ENCODE data around the gene NCOR1. TPM values are rescaled to one million over a fixed set of nuclear protein-coding genes. Genes with fewer than 3 reads are reported as not detected.

NCOR1 gene
- polyA plus RNA-seq, 1 of the 3 experiments (the other 2 are of a cell fraction): 42.1 TPM

DNA sequence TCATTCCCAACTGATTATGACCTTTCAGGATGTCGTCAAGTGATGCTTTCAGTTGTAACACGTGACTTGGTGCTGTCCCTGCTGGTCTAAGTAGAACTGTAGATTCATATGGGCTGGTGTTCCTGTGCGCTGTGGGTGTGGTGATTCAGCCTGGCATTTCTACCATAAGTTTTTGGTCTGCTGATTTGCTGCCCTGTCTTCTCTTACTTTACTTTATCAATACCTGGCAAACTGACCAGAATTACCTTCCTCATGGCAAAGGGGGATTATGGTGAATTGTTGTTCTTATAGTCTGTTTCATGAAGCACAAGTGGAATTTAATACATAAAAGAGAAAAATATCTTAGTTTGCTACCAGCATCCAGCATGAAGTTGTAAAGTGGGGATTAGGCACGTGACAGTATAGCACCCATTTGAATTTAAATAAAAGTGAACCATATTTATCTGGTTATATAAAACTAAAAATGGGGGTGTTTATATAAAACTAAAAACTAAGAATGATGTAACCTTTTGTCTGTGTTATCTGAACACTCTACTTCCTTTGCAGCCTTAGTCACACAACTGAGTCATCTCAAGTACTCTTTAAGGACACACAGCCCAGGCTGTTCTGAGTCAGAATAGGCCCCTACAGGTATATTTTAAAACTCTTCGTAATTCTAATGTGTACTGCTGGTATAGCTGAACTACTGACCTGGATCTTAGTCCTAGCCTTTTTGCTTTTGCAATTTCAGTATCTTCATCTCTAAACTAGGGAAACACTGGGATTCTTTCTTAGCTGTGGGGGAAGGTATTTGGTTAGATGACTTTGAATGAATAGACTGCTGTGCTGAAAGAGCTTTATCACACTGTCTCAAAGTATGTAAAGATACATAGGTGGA lies 187.4 kb downstream of the NCOR1 start:
- H3K9me3 ChIP-seq: no peaks in the 10 kb centered on the region
- H3K4me1 ChIP-seq (ENCODE audit: control insufficient read depth in 1 of 2, insufficient read depth in 2 of 2, low read depth in 1 of 2, low read length in 1 of 2): peaks cover 0 to 38% of the 10 kb centered on the region in 2 experiments; a peak in 3 of 4 replicates
- ChIA-PET CTCF (no interaction called here), POLR2A (no interaction called here)
- H3K27ac ChIP-seq (ENCODE audit: low read depth in 2 of 2, low read length in 1 of 2): peak overlapping the region; percentile 48 to 99
- WGBS (ENCODE audit: low lambda C conversion rate): 46% methylated on average over 5 of the region's 5 CpGs
- no peak overlapping the region for H2AFZ ChIP-seq (ENCODE audit: low read depth)
- H3K9ac ChIP-seq: peak overlapping the region; percentile 66; the same call in 1 of the 2 replicates
- H3K36me3 ChIP-seq (replicated peaks in 1 of 2; ENCODE audit: control insufficient read depth in 1 of 2, insufficient read depth in 2 of 2, low read length in 1 of 2): peaks cover 94 to 96% of the 10 kb centered on the region in 2 experiments
- H3K9me2 ChIP-seq: no peaks in the 10 kb centered on the region
- no peaks in the 10 kb centered on the region for H3K27me3 ChIP-seq (ENCODE audit: insufficient read depth)
- 0 out of 2 replicates have a peak, but pooled peaks cover 3% of the 10 kb centered on the region for H4K20me1 ChIP-seq (ENCODE audit: insufficient read depth)
- peak overlapping the region; percentile 66 for H3K4me2 ChIP-seq
- H3K4me3 ChIP-seq (ENCODE audit: low read depth in 2 of 2, low read length in 1 of 2): no peak overlapping the region; a peak in 1 of 4 replicates
- H3K79me2 ChIP-seq (ENCODE audit: insufficient read depth): peaks cover 50% of the 10 kb centered on the region; the same call in 1 of the 2 replicates
- H3F3A ChIP-seq (replicated peaks; ENCODE audit: insufficient read depth): peaks cover 53% of the 10 kb centered on the region
- DNase-seq: no peak
- TF ChIP-seq MXI1 (IDR thresholded peaks at IDR 0.05; ENCODE audit: low read depth, low read length) (no peak), TEAD4 (IDR thresholded peaks at IDR 0.05; ENCODE audit: borderline replicate concordance, insufficient read depth) (no peak), YY1 (IDR thresholded peaks at IDR 0.05; ENCODE audit: low read depth) (no peak), FOSL2 (IDR thresholded peaks at IDR 0.05; ENCODE audit: borderline replicate concordance, low read depth) (peak; percentile 98), ELF1 (IDR thresholded peaks at IDR 0.05) (no peak), MEF2A (IDR thresholded peaks at IDR 0.05; ENCODE audit: borderline replicate concordance, low read depth) (peak; percentile 74), POLR2AphosphoS5 (IDR thresholded peaks at IDR 0.05; ENCODE audit: low read depth, low read length) (no peak; the same call in 1 of the 2 replicates), TAF1 (IDR thresholded peaks at IDR 0.05; ENCODE audit: borderline replicate concordance, low read depth, low read length) (no peak), TCF12 (IDR thresholded peaks at IDR 0.05) (peak; percentile 69), NRF1 (IDR thresholded peaks at IDR 0.05; ENCODE audit: low read depth, low read length) (no peak), JUND (IDR thresholded peaks at IDR 0.05) (peak; percentile 94), RCOR1 (IDR thresholded peaks at IDR 0.05; ENCODE audit: low read length) (no peak), CHD2 (IDR thresholded peaks at IDR 0.05; ENCODE audit: low read length, partially characterized antibody) (no peak), RAD21 (IDR thresholded peaks at IDR 0.05; ENCODE audit: low read length) (no peak), FOXJ3 (CRISPR knock-in tag; IDR thresholded peaks at IDR 0.05) (no peak), FOXM1 (IDR thresholded peaks at IDR 0.05; ENCODE audit: low read depth) (no peak), RXRA (IDR thresholded peaks at IDR 0.05; ENCODE audit: borderline replicate concordance, low read depth) (peak; percentile 69), GATA2 (CRISPR knock-in tag; IDR thresholded peaks at IDR 0.05) (no peak), RFX5 (IDR thresholded peaks at IDR 0.05; ENCODE audit: low read length) (no peak), EZH2phosphoT487 (IDR thresholded peaks at IDR 0.05; ENCODE audit: borderline replicate concordance, low read depth) (no peak), GABPA (IDR thresholded peaks at IDR 0.05; ENCODE audit: low read depth) (no peak), EP300 (IDR thresholded peaks at IDR 0.05; ENCODE audit: borderline replicate concordance in 1 of 2, low read depth in 1 of 2, low read length in 1 of 2) (peak in 1 of 2 experiments; percentile 50; a peak in 1 of 4 replicates), NFIC (IDR thresholded peaks at IDR 0.05; ENCODE audit: borderline replicate concordance) (peak; percentile 11; the same call in 1 of the 2 replicates)
- TF ChIP-seq, protein P1, sequence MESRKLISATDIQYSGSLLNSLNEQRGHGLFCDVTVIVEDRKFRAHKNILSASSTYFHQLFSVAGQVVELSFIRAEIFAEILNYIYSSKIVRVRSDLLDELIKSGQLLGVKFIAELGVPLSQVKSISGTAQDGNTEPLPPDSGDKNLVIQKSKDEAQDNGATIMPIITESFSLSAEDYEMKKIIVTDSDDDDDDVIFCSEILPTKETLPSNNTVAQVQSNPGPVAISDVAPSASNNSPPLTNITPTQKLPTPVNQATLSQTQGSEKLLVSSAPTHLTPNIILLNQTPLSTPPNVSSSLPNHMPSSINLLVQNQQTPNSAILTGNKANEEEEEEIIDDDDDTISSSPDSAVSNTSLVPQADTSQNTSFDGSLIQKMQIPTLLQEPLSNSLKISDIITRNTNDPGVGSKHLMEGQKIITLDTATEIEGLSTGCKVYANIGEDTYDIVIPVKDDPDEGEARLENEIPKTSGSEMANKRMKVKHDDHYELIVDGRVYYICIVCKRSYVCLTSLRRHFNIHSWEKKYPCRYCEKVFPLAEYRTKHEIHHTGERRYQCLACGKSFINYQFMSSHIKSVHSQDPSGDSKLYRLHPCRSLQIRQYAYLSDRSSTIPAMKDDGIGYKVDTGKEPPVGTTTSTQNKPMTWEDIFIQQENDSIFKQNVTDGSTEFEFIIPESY (IDR thresholded peaks at IDR 0.05; ENCODE audit: borderline replicate concordance, low read depth): no peak
- TF ChIP-seq, protein P2, sequence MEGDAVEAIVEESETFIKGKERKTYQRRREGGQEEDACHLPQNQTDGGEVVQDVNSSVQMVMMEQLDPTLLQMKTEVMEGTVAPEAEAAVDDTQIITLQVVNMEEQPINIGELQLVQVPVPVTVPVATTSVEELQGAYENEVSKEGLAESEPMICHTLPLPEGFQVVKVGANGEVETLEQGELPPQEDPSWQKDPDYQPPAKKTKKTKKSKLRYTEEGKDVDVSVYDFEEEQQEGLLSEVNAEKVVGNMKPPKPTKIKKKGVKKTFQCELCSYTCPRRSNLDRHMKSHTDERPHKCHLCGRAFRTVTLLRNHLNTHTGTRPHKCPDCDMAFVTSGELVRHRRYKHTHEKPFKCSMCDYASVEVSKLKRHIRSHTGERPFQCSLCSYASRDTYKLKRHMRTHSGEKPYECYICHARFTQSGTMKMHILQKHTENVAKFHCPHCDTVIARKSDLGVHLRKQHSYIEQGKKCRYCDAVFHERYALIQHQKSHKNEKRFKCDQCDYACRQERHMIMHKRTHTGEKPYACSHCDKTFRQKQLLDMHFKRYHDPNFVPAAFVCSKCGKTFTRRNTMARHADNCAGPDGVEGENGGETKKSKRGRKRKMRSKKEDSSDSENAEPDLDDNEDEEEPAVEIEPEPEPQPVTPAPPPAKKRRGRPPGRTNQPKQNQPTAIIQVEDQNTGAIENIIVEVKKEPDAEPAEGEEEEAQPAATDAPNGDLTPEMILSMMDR (IDR thresholded peaks at IDR 0.05): peak; percentile 16; the same call in 1 of the 2 replicates
- TF ChIP-seq, protein P3, sequence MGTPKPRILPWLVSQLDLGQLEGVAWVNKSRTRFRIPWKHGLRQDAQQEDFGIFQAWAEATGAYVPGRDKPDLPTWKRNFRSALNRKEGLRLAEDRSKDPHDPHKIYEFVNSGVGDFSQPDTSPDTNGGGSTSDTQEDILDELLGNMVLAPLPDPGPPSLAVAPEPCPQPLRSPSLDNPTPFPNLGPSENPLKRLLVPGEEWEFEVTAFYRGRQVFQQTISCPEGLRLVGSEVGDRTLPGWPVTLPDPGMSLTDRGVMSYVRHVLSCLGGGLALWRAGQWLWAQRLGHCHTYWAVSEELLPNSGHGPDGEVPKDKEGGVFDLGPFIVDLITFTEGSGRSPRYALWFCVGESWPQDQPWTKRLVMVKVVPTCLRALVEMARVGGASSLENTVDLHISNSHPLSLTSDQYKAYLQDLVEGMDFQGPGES (IDR thresholded peaks at IDR 0.05; ENCODE audit: low read depth, low read length): no peak
- TF ChIP-seq, protein P4, sequence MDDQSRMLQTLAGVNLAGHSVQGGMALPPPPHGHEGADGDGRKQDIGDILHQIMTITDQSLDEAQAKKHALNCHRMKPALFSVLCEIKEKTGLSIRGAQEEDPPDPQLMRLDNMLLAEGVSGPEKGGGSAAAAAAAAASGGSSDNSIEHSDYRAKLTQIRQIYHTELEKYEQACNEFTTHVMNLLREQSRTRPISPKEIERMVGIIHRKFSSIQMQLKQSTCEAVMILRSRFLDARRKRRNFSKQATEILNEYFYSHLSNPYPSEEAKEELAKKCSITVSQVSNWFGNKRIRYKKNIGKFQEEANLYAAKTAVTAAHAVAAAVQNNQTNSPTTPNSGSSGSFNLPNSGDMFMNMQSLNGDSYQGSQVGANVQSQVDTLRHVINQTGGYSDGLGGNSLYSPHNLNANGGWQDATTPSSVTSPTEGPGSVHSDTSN (IDR thresholded peaks at IDR 0.05): no peak
- TF ChIP-seq, protein P5, sequence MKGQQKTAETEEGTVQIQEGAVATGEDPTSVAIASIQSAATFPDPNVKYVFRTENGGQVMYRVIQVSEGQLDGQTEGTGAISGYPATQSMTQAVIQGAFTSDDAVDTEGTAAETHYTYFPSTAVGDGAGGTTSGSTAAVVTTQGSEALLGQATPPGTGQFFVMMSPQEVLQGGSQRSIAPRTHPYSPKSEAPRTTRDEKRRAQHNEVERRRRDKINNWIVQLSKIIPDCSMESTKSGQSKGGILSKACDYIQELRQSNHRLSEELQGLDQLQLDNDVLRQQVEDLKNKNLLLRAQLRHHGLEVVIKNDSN (IDR thresholded peaks at IDR 0.05; ENCODE audit: borderline replicate concordance, low read depth): peak; percentile 55; the same call in 1 of the 2 replicates
